GM21528 (cell line): ENCODE data around the gene AUTS2.

ENCODE experiments used
- ATAC-seq: cut with Tn5 transposase; IDR thresholded peaks from one replicate; pipeline ENCODE4 v1.9.1; 2021; ENCODE audit warnings: mild to moderate bottlenecking, moderate library complexity; ENCODE audit not compliant: unreplicated experiment, low FRiP score

AUTS2 gene

DNA sequence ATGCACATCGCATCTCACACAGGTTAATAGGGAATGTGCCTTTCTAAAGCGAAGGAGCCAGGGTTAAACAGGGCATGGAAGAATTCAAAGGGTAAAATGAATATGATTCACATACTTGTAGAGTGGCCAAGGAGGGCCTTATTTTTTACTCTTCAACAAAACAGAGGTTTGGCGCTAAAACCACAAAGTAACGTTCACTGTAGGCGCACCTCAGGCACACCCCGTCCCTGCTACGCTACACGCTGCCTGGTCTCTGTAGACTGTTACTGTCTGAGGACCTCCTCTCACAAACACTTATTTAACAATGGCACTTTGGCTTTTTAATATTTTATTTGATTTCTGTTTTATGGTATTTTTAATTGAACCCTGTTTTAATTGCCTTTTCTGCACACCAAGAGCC, 1071.6 kb downstream of the AUTS2 start:
- no peak for ATAC-seq

DNA sequence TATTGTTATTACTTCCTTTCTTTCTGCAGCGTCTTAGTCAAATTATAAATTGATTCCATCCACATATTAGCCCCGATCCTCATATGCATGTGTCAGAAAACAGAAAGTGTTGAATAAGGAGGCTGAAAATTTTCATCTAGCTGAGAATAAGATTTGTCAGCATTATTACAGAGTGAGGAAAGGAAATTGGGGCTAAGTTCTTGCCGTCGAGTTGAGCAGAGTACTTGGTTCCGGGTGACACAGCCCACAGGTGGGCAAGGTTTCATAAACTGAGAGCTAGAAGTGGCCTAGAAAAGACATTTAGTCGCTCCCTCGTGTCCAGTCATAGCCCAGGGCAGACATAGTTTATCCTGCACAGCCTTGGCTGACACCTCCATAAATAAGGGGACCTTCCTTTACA, 1072.0 kb downstream of the AUTS2 start:
- ATAC-seq: no peak

DNA sequence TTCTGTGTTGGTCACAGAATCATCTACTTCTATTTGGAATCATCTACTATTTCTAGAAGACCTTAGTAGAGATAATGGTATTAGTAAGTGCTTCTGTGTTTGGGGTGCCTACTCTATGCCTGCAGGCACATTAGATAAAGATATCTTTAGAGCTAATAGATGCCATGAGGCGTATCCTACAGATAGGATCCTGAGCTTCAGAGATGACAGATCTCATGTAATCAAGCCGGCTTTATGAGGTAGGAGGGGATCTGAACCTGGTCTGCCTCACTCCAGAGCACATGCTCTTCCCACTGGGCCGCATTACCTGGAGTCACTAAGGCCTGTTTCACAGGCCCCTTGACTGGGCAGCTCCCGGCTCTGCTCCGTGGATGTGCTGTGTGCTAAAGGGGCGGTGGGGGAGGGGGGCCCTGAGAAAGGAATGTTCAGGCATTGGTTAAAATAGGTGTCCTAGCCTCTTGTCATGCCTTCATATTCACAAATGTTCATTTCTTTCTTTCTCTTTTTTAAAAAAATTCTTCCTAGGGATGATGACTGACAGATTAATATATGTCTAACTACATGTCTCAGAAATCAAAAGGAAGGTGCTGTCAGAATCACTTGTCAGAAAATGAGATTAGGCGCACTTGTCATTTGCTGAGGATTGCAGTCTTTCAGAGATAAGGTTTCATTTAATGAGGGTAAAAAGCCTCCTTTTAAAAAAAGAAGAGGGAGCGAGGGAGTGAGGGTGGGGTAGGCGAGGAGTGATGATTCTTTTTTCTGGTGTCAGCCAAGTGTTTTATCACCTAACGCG, 1075.7 kb downstream of the AUTS2 start:
- ATAC-seq: no peak

DNA sequence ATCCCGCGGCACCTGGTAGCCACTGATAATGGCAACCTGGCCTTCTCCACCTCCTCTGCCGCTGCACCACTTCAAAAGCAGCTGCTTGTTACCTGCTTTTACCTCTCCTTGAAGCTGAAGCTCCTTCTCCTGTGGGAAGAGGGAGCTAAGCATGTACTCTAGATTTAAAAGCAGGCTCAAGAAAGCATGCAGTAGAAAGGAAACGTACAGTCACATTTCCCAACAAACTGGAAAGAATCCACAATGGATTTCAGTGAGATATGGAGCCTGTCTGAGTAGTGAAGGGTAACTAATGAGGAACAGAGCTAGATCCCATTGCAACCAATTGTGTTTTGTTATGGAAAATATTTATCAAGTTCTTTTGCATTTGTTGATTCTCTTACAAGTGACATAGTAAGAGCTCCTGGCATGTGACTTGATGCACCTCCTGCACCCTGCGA, 1076.3 kb downstream of the AUTS2 start:
- ATAC-seq: no peak

DNA sequence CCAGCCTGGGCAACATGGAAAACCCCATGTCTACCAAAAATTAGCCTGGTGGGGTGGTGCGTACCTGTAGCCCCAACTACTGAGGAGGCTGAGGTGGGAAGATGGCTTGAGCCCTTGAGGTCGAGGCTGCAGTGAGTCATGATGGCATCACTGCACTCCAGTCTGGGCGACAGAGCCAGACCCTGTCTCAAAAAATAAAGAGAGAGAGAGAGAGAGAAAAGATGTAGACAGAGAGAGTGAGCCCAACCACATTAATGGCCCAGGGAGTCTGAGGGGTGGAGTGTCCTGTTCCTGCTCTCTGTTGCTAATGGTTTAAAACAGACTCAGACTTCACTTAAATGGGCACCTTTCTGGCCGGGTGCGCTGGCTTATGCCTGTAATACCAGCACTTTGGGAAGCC, 1078.0 kb downstream of the AUTS2 start:
- no peak for ATAC-seq

DNA sequence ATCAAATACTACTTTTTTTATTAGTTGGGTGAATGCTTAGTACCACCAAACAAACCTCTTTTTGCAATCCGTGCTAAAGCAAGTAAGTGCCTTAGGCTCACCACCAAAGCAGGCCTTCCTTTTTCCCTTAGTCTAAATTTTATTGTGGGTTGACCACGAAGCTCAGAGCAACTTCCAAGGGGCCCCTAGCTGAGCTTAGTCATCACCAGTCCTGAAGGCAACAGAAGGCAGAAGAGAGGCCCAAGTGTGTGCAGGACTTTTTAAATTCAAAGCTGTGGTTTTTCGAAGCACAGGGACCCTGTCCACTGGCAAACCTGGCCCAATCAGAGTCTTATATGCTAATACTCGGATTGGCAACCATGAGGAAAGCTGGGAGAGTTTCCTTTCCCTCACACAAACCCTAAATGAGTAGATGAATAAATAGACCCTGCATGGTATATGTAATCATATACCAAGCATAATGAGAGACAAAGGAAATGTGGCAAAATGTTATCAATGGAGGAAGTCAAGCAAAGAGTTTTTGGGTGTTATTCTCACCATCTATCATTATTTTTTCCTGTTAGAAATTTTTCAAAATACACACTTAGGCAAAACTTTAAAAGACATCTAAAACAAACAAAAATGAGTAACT, 1080.5 kb downstream of the AUTS2 start:
- ATAC-seq: no peak

DNA sequence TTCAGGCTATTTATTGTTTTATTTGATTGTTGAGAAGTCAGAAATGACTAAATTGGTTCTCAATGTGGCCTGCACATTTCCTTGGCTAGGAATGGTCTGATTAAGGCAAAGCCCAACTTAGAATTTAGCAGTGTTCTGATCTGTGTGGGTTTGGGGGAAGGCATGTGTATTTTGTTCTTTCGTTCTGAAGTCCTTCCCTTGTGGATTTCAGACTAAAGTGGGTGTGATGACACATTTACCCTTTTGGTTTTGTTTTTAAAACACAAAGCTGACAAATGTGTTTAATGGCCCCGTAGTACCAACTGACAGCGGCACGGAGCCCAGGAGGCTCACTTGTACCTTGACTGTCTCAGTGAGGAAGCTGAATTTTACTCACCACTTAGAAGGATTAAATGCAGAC, 1081.4 kb downstream of the AUTS2 start:
- no peak for ATAC-seq

DNA sequence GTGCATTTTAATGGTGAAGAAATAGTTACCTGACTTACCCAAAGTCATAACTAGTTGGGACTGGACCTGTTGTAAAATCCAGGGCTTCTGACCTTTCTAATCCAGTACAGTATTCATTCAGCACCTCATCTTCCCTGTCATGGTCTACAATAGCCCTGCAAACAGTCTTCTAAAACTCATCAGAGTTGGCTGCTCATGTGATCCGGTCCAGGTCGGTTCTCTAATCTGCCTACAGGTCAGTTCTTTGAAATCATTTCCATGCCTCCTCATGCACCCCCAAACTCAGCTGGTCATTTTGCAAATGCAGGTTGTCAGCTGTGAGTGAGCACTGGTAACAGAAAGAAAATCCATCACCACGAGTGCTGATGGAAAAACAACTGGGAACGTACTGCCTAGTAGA, 1082.0 kb downstream of the AUTS2 start:
- ATAC-seq: no peak

DNA sequence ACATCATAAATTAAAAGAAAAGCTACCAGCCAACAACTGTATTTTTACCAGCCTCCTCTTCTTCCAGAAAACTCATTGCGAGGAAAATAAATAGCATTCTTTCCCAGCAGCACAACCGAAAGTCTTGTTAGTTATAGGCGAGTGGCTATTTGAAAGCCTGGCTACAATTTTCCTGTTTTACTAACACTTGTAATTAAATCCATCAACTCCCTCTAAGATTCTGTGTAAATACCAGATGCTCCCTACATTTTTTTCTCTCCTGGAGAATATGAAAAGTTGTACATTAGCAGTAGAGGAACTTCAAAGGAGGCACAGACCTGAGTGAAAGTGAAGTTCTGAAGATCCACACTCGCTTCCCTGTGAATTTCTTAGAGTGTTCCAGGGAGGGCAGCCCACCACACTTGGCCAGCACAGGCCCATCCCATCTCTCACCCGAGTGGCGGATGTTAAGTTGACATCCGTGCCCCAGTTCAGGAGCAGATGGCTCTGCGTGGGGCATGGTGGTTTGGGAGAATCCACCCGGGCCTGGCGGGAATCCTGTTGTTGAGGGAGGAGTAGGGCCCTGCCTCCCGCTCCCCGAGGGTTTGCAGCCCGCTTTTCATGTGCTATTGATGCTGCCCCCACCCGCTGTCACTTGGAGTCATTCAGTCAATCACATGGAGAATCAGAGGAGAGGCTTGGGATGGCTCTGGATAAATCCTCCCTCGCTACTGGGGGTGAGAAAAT, 1082.6 kb downstream of the AUTS2 start:
- ATAC-seq: no peak

DNA sequence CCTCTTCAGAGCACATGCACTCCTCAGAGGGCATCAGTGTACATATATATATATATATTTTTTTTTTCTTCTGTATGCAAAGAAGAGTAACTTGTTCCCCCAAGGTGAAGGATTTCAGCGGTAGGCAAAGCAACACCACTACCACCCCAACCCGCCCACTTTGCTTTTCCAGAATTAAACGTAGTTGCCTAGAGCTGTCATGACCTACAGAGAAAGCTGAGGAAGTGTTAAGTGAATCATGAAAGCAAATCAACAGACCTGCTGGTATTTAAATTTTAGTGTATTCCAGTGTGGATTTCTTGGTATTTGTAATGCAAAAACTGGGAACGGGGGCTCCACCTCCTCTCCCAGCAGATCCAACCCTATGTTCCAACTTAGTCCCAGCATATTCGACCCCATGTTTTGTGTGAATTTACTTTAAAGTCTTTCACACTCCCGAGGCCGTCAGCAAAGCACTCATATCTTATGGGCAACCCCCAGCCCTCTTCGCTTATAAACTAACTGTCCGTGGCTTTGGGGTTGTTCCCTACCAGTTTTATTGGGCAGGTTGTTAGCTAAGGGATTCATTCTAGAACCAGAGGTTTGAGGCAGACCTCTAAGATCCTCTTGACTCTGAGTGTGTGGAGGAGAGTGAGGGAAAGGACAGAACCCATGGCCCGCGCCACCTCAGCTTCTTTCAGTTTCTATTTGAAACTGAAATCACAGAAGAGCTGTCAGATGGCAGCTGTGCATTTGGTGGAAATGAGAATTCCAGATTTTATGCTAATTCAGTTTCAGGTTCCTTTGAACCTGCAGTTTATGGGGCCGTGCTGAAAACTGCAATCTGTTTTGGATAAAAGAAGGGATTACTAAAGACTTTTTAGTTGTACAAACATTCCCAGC, 1083.4 kb downstream of the AUTS2 start:
- peak; percentile 79 for ATAC-seq

DNA sequence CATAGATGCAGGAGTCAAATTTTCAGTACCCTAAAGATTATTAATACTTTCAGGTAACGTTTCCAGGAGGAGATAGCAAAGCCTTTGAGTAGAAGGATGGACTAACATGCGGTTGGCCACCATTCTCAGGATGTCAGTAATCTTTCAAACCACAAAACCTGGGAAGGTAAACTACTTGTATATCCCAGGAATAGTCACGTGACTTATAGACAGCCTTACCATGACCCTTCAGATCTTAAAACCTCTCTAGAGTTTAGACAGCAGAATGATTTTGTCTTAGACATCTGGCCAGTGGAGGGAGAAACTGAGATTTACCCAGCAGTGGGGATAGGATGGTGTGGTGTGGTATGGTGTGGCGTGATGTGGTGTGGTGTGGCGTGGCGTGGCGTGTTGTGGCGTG, 1085.9 kb downstream of the AUTS2 start:
- no peak for ATAC-seq

DNA sequence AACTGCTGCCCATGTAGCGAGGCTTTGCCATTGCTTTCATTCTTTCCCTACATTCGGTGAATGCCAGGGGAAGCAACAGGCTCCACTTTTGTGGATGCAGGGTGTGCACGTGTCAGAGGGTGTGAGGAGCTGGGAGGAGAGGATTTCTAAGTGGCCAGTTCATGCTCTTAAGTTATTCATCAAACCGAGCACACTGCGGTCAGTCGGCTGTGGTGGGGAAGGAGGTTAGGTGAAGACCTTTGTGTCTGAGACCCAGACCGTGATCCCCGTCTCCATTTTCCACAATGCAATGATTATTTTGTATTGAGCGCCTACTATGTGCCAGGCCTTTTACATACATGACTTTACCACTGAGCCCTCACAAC, 1095.0 kb downstream of the AUTS2 start:
- no peak for ATAC-seq

DNA sequence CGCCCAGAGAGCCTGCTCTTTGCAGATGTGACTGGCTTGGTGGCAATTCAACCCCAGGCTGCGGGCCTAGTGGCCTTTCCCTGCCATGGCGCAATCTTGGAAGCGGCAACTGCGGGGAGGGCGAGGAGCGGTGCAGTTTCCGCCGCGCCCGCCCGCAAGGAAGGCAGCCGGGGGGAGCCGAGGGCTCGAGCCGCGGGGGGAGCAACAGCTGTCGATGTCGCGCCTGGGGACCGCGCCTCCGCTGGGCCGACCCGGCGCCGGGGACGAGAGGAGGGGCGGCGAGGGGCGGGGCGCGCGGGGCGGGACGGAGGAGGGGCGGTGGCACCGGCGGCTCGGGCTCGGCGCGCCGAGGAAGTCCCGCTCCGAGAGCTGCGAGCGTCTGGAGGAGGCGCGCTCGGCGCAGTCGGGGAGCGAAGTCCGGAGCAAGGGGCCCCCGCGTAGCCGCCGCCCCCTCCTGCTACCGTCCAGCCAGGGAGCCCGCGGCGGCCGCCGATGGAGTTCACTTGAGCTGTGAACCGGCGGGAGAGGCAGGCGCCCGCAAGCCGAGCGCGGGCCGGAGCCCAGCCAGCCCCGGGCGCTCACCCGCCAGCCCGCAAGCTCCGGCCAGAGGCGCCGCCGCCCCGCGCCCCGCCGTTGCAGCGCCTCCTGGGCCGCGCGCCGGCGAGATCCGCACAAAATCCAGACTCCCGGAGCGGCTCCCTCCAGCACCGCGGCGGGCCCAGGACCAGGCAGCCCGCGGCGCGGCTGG, 1095.6 kb downstream of the AUTS2 start:
- ATAC-seq: peak; percentile 70

DNA sequence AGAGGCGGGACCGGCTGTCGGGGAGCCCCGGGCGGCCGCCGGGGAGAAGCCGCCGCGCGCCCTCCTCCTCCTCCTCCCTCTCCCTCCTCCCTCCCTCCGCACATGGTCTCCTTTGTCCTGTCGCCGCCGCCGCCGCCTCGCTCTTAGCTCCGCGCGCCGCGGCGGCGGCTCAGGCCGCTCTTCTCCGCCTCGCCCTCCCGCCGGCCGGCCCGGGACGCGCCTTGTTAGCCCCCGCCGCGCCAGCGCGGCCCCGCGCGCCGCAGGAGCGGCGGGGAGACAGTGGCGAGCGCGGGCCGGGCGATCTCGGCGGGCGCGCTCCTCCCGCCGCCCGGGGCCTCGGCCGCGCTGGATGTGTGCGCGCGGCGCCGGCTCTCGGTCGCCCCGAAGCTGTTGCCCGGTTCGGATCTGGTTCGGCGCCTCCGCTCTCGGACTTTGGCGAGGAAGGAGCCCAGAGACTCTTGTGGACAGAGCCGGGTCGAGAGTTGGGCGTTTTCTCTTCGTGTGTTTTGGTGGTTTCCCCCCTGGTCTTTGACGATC, 1096.2 kb downstream of the AUTS2 start:
- ATAC-seq: peak; percentile 57

DNA sequence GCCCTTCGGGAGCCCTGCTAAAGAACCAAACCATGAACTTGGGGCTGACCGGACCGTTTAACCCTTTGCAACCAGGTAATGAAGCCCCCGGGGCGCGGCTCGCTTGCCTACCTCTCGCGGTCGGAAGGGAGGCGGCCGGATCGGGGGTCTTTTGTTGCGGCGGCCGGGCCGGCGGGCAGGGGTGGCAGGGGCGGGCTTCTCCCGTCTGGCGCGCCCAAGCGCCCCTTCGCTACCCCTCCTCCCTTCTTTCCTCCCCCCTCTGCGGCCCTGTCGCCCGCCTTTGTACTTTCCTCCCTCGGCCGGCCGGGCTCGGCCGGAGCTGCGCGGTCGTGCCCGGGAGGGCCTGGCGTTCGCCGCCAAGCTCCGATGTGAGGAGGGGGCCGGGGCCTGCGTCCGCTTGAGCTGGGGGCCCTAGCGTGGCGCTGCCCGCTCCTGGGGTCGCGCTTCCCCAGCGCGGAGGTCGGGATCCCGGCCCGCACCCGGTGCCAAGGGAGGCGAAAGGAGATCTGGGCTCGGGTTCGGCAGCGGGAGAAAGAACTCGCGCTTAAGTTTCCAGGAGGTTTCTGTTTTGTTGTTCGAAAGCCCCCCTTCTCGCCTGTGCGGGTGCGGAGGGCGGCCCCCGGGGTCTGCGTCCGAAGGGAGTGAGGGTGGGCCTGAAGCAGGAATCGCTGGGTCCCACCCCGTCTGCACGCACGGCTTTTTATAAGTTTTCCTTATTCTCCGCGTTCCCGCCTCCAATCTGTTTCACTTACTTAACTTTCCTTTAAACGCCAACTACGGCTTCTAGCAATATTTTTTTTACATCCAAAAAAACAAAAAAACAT, 1096.9 kb downstream of the AUTS2 start:
- no peak for ATAC-seq

DNA sequence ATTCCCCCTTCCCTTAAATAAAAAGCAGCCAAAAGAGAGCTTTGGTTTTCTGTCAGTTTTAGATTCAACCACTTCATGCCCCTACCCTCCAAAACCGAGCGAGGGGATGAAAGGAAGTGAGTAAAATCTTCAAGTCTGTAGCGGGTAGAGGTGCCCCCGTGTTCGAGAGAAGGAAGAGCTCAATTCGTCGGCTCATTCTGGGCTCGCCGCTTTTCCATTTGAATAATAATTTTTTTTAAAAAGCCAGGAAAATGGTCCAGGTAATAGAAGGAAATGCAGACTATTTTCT, 1097.5 kb downstream of the AUTS2 start:
- no peak for ATAC-seq

DNA sequence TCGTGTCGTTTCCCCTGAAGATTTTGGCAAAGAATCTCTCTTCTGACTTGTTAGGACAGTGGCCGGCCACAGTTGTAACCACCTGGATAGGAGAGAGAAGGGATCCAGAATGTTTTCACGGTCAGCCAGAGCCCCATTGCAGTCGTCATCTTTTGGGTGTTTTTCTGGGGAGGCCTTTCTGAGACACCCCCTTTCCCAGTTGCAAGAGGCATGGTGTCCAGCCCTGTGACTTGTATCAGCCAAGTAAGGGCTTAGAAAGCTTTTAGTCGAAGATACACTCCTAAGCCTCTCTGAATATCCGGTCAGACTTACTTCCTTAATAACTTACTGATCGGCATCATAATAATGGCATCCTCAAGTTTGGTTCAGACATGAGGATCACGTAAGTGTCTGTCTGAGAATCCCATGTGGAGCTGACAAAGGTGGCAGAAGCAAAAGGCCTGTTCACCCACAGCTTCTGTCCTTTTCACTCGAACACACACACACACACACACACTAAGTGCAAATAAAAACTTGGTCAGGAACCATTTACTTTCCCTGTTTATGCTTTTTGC, 1098.0 kb downstream of the AUTS2 start:
- ATAC-seq: no peak

DNA sequence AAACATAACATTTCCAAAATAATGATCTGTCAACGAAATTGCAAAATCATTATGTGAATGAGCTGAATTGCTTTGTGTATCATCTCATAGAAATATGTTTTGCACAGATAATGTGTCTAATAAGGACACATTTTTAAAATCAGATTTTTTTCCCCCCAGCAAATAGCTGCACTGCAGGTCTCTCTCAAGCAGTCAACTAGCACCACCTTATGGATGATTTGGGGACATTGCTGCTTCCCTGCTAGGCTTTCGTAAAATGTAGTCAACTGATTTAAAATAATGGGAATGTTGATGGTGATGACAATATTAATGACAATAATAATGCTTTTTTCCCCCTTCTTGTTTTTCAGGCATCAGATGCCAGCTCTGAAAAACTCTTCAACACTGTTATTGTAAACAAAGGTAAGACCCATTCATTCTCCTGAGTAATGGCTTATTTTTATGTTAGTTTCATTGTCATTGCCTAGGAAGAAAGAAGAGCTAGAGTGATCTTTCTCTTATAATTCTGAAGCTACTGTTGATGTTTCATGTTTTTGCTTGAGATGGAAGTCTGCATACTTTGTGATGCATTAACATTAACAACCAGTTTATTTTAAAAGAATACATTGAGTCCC, 1100.1 kb downstream of the AUTS2 start:
- ATAC-seq: no peak
